ENCODE results near the gene CHST13. TPM values are rescaled to one million over a fixed set of nuclear protein-coding genes. Genes with fewer than 3 reads are reported as not detected.
A peak's percentile ranks its signal among the peaks of the same experiment; 100 is the strongest.

Gene CHST13
- total and polyA plus RNA-seq, 11 donors = 0.07 to 2.3 (median 0.37) TPM; not detected in 1

GRCh38 chr3:126521122-126521891 lies 2.6 kb upstream of the CHST13 start:
- peak in 3 of 5 donors; percentile 22 to 46 (median 22) for DNase-seq
- TF ChIP-seq CTCF (IDR thresholded peaks at IDR 0.05) (no peak), POLR2A (IDR thresholded peaks at IDR 0.05) (no peak)
- intact Hi-C loops (cut with DNase I) = loop anchor here (2.0 to 10.0 kb wide), 8 partner anchors 46 to 1026 kb away; partner anchors contain the start of gene TXNRD3 (in 1 of the 10)

DNA sequence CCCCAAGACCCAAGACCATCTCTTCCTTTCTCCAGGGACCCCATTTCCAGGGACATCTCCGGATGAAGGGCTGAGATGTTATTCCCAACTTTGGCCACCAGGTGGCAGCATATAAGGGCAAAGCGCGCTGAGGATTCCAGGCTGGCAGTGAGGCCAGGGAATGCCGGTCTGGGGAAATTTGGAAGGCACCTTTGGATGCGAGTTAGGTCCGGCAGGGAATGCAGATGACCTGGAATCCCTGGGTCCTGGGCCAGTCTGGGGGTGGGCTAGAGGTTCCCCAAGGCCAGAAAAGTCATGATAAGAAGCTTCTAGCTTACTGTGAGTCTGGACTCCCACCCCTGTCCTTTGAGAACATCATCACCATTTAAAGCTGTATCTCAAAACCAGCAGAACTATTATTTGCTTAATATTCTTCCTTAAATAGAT lies 1.6 kb upstream of the CHST13 start:
- ATAC-seq (peak in 2 of 4 donors; percentile 38 to 53), DNase-seq (peak; percentile 50 to 65 (median 56))
- Histone ChIP-seq H3K9me3 (no peaks in the 10 kb centered on the region), H3K27ac (no peak overlapping the region), H3K4me3 (no peak overlapping the region), H3K36me3 (no peaks in the 10 kb centered on the region), H3K4me1 (peaks cover 0 to 17% (median 5%) of the 10 kb centered on the region in 12 donors), H3K27me3 (peaks cover 0 to 25% (median 7%) of the 10 kb centered on the region in 9 donors)
- 0 to 1% (median 0%) methylated on average over 1 to 6 of the region's 6 CpGs for WGBS, 4 donors
- intact Hi-C loops (cut with DNase I) = loop anchor here in 9 of 10 donors (2.0 to 10.0 kb wide), 8 partner anchors 45 to 1025 kb away; partner anchors contain the start of gene TXNRD3 (in 1 of the 9)
- TF ChIP-seq CTCF (IDR thresholded peaks at IDR 0.05) = peak; percentile 68 to 96 (median 91)
- no peak for TF ChIP-seq POLR2A (IDR thresholded peaks at IDR 0.05)

More at GRCh38 chr3:126521122-126521891, 2.6 kb upstream of the CHST13 start:
- peaks cover 0 to 25% (median 7%) of the 10 kb centered on the region in 9 donors for H3K27me3 ChIP-seq
- no peaks in the 10 kb centered on the region for H3K36me3 ChIP-seq
- peaks cover 0 to 17% (median 5%) of the 10 kb centered on the region in 12 donors for H3K4me1 ChIP-seq
- H3K27ac ChIP-seq = no peak overlapping the region
- ATAC-seq = no peak
- 72 to 84% (median 76%) methylated on average over 8 to 11 of the region's 11 CpGs for WGBS, 4 donors
- H3K4me3 ChIP-seq = no peak overlapping the region
- H3K9me3 ChIP-seq = no peaks in the 10 kb centered on the region

DNA sequence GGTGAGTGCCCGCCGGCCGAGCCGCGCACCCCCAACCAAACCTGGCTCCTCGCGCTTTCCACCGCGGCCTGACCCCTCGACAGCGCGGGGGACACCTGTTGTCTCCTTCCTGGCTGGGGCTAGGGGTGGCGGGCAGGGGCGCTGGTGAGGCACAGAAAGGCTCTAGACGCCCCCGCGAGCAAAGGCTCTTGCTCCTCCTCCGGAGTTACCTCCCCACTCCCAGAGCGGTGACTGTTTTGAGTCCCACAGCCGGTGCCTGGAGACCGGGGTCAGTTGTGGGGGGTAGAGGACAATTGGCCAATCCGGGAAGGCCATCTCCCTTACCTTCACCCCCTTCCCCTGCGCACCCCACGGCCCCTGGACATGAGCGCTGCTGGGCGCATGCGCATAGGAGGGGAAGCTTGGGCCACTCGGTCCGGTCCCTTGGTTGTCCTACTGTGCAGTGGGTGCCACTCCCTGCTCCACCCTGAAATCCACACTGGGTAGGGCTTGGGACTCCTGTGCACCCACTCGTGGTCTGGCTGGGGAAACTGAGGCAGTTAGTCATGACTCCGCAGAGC lies 554 bp downstream of the CHST13 start:
- no peaks in the 10 kb centered on the region for H3K9me3 ChIP-seq
- no peak for TF ChIP-seq POLR2A (IDR thresholded peaks at IDR 0.05)
- no peak for TF ChIP-seq CTCF (IDR thresholded peaks at IDR 0.05)
- peaks cover 0 to 29% (median 8%) of the 10 kb centered on the region in 12 donors for H3K4me1 ChIP-seq
- ATAC-seq (peak in 2 of 4 donors; percentile 9 to 13), DNase-seq (peak in 3 of 5 donors; percentile 32 to 76 (median 39))
- H3K27ac ChIP-seq = peak overlapping the region in 5 of 12 donors; percentile 17 to 42 (median 29)
- H3K4me3 ChIP-seq = peak overlapping the region; percentile 23 to 58 (median 50)
- 7 to 29% (median 11%) methylated on average over 10 to 31 of the region's 31 CpGs for WGBS, 4 donors
- H3K27me3 ChIP-seq = peaks cover 0 to 20% (median 7%) of the 10 kb centered on the region in 9 donors
- intact Hi-C loops (cut with DNase I) = loop anchor here in 9 of 10 donors (5.0 to 10.0 kb wide), 7 partner anchors 43 to 1023 kb away; partner anchors contain the start of gene TXNRD3 (in 1 of the 9)
- H3K36me3 ChIP-seq = no peaks in the 10 kb centered on the region
